Measurements from ENCODE around the gene PDCD10.

GRCh38 chr3:167709690-167710089 lies 25.0 kb downstream of the PDCD10 start:
- TF ChIP-seq ISL1 (CRISPR knock-in tag; IDR thresholded peaks at IDR 0.05), result no peak
- no peak for TF ChIP-seq CSDC2 (CRISPR knock-in tag; IDR thresholded peaks at IDR 0.05)
- no peak for TF ChIP-seq ZNF565 (CRISPR knock-in tag; conservative IDR thresholded peaks at IDR 0.05; ENCODE audit: low read depth)
- TF ChIP-seq RARB (CRISPR knock-in tag; IDR thresholded peaks at IDR 0.05), result no peak
- no peak for TF ChIP-seq POU6F1 (CRISPR knock-in tag; IDR thresholded peaks at IDR 0.05; ENCODE audit: borderline replicate concordance, low read depth)
- TF ChIP-seq TCF4 (CRISPR knock-in tag; IDR thresholded peaks at IDR 0.05; ENCODE audit: borderline replicate concordance), result no peak
- no peak for TF ChIP-seq OSR1 (CRISPR knock-in tag; IDR thresholded peaks at IDR 0.05)
- no peak for TF ChIP-seq GLIS3 (CRISPR knock-in tag; IDR thresholded peaks at IDR 0.05)
- TF ChIP-seq PATZ1 (CRISPR knock-in tag; IDR thresholded peaks at IDR 0.05; ENCODE audit: borderline replicate concordance), result no peak
- TF ChIP-seq ZFP30 (CRISPR knock-in tag; IDR thresholded peaks at IDR 0.05), result no peak
- TF ChIP-seq ESRRG (CRISPR knock-in tag; IDR thresholded peaks at IDR 0.05), result no peak
- TF ChIP-seq CSRNP3 (CRISPR knock-in tag; IDR thresholded peaks at IDR 0.05), result no peak
- TF ChIP-seq ZC3H10 (CRISPR knock-in tag; IDR thresholded peaks at IDR 0.05), result no peak
- no peak for TF ChIP-seq ARNTL (CRISPR knock-in tag; IDR thresholded peaks at IDR 0.05; ENCODE audit: borderline replicate concordance, low read depth)

Measured in SK-N-SH treated with all-trans-retinoic acid at 6 μM for 48 hours (cell line).